D721Med (cell line): Measurements from ENCODE around the gene KLF13.

Source experiments
- DNase-seq: peaks from one replicate; pipeline ENCODE4 v3.0.0; 2011; ENCODE audit warnings: low spot score; ENCODE audit not compliant: insufficient read length
- FAIRE-seq: peaks from 2 replicates; lab custom pipeline; 2011; peaks lifted over from hg19 to GRCh38; lab: Jason Lieb, UNC
- TF ChIP-seq, protein P1 (sequence below): IDR thresholded peaks from 2 replicates; pipeline ENCODE4 v1.5.1; 2012; ENCODE audit warnings: mild to moderate bottlenecking, control low read depth; ENCODE audit not compliant: insufficient read depth; ENCODE audit errors: missing control alignments

KLF13 gene

DNA sequence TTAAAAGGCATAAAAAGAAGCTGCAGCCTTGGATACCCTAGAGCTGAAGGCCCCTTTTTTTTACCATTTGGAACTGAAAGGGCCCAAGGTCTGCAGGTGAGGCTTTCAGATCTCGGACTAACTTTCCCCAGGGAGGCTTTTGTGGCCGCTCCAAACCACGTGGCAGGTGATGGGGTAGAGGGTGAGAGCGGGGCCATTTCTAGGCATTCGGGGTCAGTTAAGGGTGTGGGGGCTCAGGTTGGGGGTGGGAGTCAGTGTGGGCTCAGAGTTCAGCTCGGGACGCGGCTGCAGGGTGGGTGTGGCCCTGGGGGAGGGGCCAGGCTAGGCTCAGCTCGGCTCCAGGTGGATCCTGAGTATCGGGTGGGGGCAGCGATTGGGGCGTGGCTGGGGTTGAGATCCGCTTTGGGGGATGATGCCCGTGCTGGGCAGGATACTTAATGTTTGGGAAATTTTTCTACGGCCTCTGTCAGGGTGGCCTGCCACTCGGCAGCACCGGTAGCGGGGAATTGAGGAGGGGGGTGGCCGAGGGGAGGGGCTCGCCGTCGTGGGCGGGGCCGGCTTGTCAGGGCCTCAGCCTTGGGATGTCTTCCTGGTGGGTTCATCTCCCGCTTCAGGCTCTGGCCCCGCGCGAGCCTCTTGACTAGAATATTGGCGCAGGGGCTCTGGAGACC is 2.5 kb downstream of the KLF13 start:
- FAIRE-seq = no peak
- DNase-seq = no peak
- TF ChIP-seq, protein P1, sequence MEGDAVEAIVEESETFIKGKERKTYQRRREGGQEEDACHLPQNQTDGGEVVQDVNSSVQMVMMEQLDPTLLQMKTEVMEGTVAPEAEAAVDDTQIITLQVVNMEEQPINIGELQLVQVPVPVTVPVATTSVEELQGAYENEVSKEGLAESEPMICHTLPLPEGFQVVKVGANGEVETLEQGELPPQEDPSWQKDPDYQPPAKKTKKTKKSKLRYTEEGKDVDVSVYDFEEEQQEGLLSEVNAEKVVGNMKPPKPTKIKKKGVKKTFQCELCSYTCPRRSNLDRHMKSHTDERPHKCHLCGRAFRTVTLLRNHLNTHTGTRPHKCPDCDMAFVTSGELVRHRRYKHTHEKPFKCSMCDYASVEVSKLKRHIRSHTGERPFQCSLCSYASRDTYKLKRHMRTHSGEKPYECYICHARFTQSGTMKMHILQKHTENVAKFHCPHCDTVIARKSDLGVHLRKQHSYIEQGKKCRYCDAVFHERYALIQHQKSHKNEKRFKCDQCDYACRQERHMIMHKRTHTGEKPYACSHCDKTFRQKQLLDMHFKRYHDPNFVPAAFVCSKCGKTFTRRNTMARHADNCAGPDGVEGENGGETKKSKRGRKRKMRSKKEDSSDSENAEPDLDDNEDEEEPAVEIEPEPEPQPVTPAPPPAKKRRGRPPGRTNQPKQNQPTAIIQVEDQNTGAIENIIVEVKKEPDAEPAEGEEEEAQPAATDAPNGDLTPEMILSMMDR = no peak

DNA sequence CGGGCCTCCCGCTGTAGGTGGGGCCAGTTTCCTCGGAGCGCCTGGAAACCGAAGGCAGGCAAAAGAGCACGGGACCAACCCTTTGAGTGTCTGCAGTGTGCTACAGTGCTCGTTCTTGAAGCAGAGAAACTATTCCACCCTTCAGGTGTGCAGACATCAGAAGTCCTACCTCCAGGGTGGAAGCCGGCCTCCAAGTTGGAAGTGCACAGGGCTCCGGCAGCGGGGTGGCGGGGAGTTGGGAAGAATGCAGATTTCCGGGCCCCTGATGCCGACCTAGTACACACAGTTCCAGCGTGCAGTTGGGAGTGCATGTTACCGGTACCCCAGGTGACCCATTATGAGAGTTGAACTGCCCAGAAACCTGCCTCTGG is 3.0 kb downstream of the KLF13 start:
- no peak for DNase-seq
- no peak for FAIRE-seq
- TF ChIP-seq, protein P1 = no peak

DNA sequence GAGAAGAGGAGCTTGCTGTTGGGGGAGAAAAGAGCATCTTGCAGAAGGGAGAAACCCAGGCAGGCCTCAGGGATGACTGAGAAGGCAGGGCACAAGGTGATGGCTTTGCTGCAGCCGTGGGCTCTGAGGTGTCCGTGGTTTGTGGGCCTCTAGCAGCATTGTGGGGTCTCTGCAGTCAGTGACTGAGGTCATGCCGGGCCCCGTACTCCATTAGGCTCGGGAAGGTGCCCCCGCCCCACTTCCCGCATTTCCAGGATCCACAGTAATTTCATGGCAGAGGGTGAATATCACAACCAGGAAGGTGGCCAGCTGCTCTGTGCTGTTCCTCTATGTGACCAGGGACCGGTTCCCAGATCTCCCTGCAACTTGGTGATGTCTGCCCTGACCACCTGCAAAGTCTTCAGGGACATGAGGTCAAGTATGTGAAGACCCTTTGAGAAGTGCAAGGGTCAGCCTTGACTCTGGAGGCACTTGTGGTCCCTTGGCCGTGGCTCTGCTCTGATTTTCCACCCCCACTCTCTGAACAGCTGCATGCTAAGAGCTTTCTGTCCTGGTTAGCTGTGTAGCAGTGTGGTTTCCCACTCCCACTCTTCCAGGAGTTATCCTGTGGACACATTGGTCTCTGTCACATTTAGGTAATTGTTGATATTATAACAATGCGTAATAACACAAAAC is 3.6 kb downstream of the KLF13 start:
- FAIRE-seq (no peak), DNase-seq (no peak)
- TF ChIP-seq, protein P1 = no peak

DNA sequence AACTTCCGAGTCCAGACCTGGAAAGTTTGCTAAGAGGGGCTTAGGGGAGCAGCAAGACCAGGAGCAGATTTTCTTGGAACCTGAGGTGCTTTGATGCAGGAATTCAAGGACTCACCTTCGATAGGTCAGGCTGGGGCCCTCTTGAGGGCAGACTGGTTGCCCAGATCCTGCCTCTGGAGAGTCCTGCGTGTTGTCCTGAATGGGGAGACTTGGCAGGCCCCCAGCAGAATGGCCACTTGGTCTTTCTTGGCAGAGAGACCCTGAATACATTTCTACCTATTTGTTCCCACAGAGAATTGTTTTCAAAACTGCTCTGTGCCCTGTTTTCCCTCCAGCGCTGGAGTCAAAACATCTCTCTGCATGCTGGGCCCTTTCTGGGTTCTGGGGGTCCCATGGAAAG is 4.2 kb downstream of the KLF13 start:
- TF ChIP-seq, protein P1 = no peak
- DNase-seq = no peak
- no peak for FAIRE-seq

DNA sequence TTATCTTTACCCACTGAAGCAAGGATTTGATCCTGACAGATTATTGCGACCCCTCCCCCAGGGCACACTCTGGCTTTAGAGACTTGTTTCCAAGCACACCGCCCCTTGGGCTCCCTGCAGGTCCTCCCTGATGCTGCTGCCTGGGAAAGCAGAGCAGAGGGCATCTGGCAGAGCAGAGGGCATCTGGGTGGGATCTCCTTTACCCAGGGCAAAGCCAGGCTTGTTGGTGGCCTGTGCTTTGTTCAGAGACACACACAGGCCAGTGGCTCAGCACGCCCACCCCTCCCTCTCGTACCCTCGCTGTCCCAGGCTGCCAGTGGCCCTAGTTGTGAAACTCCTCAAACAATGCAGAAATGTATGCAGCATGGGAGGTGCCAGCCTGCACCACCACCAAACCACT is 4.8 kb downstream of the KLF13 start:
- TF ChIP-seq, protein P1 = no peak
- FAIRE-seq = no peak
- no peak for DNase-seq

DNA sequence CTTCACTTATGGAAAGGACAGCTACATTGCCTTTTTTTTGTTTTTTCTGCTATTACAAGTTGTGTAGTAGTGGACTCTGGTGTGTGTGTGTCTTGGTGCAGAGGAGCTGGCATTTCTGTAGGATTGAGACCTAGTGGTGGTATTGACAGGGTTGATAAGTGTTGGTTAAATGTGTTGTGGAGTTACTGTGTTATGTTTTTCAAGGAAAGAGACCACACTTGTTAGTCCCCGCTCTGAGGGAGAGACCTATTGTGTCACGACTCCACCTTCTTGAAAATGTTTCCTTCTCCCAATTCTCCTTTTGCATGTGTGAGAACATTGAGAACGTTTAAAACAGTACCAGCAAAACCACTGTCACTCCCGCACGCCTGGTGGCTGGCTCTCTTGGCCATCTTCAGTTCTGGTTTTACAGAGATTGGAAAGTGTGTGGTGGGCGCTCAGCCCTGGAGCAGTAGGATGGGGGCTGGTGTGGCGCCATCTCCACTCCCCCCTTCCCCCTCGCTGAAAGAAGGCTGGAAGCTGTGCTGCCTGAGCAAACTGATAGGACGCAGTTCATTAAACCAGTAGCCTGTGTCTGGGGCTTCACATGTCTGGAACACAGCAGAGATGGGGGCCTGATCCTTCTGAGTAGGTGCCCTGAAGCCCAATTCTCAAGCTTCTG is 5.5 kb downstream of the KLF13 start:
- DNase-seq (no peak), FAIRE-seq (no peak)
- TF ChIP-seq, protein P1 = no peak
